Measurements from ENCODE around the gene ATXN1.

The ATXN1 gene

GRCh38 chr6:16761471-16762267 is 409 bp upstream of the ATXN1 start:
- peaks cover 28% of the 10 kb centered on the region for H3K79me2 ChIP-seq (ENCODE audit: insufficient read depth, low read depth)
- H3K9ac ChIP-seq = peak overlapping the region; percentile 75
- H3K4me3 ChIP-seq (IDR thresholded peaks at IDR 0.05; ENCODE audit: insufficient read depth, low read depth, low read length) = no peak overlapping the region
- peak overlapping the region; percentile 49 for H3K4me2 ChIP-seq
- peaks cover 56% of the 10 kb centered on the region for H3K4me1 ChIP-seq (ENCODE audit: low read depth, poor library complexity, severe bottlenecking)
- no peaks in the 10 kb centered on the region for H4K20me1 ChIP-seq (ENCODE audit: insufficient read depth)
- peak overlapping the region; percentile 82 for H3K27ac ChIP-seq
- H3K36me3 ChIP-seq (ENCODE audit: insufficient read depth) = no peaks in the 10 kb centered on the region
- no peak for TF ChIP-seq CTCF (conservative IDR thresholded peaks at IDR 0.05; ENCODE audit: low read depth, low read length)
- H2AFZ ChIP-seq (ENCODE audit: low read depth) = peak overlapping the region; percentile 62
- H3K27me3 ChIP-seq (ENCODE audit: insufficient read depth, low read depth) = no peaks in the 10 kb centered on the region

DNA sequence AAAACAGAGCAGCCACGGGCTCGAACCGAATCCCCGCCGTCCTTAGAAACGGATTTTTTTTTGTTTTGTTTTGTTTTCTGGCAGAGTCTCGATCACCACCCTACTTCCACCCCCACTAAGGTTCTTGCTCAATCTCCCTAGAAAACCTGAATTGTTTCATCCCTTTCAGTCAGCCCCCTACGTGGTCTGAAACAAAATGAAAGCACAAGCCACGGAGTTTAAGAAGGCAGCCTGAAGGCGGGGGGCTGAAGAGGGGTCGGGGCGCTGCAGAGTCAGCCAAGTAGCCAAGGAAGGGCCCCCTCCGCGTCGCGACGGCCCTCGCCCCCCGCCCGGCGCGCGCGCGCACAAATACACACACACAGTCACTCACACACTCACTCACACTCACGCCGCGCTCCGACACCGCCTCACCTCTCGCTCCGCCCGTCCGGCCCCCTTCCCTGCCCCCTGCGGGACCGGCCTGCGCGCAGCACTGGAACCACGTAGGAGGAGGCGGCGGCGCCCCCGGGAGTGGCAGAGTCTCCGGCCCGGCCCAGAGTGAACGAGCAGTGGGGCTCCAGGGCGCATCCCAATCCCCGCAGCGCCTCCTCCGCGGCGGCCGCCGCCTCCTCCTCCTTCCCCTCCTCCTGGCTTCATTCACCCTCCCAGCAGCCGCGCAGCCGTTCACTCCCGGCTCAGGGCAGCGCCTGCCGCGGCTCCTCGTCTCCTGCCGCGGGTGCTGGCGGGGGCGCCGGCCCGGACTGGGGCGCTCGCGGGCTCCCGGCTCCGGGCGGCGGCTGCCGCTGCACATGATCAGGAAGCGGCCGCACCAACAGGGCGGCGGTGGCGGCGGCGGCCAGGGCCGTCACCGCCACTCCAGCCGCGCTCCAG is 1.4 kb downstream of the ATXN1 start:
- H3K4me3 ChIP-seq (IDR thresholded peaks at IDR 0.05; ENCODE audit: insufficient read depth, low read depth, low read length) = no peak overlapping the region
- no peaks in the 10 kb centered on the region for H4K20me1 ChIP-seq (ENCODE audit: insufficient read depth)
- no peak for TF ChIP-seq CTCF (conservative IDR thresholded peaks at IDR 0.05; ENCODE audit: low read depth, low read length)
- peaks cover 44% of the 10 kb centered on the region for H3K4me1 ChIP-seq (ENCODE audit: low read depth, poor library complexity, severe bottlenecking)
- peak overlapping the region; percentile 71 for H3K9ac ChIP-seq
- peak overlapping the region; percentile 84 for H3K27ac ChIP-seq
- H3K79me2 ChIP-seq (ENCODE audit: insufficient read depth, low read depth) = peaks cover 39% of the 10 kb centered on the region
- H3K4me2 ChIP-seq = peak overlapping the region; percentile 85
- H3K27me3 ChIP-seq (ENCODE audit: insufficient read depth, low read depth) = no peaks in the 10 kb centered on the region
- no peaks in the 10 kb centered on the region for H3K36me3 ChIP-seq (ENCODE audit: insufficient read depth)
- peak overlapping the region; percentile 30; the same call in 1 of the 2 replicates for H2AFZ ChIP-seq (ENCODE audit: low read depth)

DNA sequence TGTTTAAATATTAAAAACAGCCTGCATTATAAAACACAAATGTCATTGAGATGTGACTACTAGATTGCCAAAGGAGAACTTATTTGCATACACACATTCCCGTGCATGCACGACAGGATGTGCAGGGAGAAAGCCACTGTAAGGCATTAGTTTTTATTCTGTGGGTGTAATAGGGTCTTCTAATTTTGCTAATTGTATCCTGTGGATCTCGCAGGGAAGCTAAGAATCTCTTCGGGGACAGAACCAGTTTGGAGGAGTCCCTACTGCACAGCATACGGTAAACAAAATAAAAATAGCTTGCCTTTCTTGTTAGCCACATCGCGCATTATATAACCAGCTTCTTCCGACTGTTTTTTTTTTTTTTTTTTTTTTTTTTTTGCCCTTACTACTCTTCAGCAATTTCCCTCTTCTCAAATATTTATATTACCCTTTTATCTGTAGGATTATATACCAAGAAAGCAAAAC is 2.0 kb downstream of the ATXN1 start:
- Histone ChIP-seq H3K27ac (peak overlapping the region; percentile 84), H3K79me2 (ENCODE audit: insufficient read depth, low read depth) (peaks cover 39% of the 10 kb centered on the region), H3K27me3 (ENCODE audit: insufficient read depth, low read depth) (no peaks in the 10 kb centered on the region), H3K4me2 (peak overlapping the region; percentile 85), H4K20me1 (ENCODE audit: insufficient read depth) (no peaks in the 10 kb centered on the region), H3K4me1 (ENCODE audit: low read depth, poor library complexity, severe bottlenecking) (peaks cover 37% of the 10 kb centered on the region), H3K9ac (peak overlapping the region; percentile 71), H2AFZ (ENCODE audit: low read depth) (peak overlapping the region; percentile 30; the same call in 1 of the 2 replicates), H3K4me3 (IDR thresholded peaks at IDR 0.05; ENCODE audit: insufficient read depth, low read depth, low read length) (no peak overlapping the region), H3K36me3 (ENCODE audit: insufficient read depth) (no peaks in the 10 kb centered on the region)
- no peak for TF ChIP-seq CTCF (conservative IDR thresholded peaks at IDR 0.05; ENCODE audit: low read depth, low read length)

DNA sequence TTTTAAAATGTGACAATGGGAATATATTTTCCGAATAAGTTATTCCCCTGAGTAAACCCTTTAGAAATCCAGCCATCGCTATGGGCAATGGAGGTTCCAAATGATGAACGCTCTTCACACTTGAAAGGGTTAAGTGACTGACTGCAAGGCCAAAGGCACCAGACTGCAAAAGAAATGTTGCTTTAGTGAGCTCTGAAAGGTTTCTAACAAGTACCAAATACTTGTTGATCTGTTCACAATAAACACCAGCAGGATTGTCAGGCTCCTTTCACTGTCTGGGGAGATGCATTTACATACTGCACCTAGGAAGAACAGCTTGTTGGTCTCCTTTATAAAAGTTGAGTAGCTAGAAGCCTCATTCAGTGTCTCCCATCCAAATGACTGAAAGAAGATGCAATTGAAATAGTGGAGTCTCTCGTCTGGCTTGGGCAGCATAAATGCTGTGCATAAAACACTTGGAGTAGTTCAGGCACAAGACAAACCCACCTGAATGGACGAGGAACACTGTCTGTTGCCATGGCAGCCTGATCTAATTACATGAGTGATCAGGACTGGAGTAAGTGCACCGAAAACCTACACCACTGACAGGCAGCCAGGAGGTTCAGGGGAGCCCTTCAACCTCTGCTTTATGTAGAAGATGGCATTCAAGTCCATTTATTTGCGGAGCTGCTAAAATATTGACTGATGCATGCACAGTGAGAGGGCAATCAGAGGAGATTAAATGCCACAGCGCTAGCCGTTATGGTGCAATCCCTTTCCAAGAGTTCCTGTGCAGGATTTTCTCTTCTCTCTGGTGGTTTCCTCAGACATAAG is 2.9 kb downstream of the ATXN1 start:
- H3K27ac ChIP-seq = peak overlapping the region; percentile 84; the same call in 1 of the 2 replicates
- H4K20me1 ChIP-seq (ENCODE audit: insufficient read depth) = no peaks in the 10 kb centered on the region
- peaks cover 42% of the 10 kb centered on the region for H3K79me2 ChIP-seq (ENCODE audit: insufficient read depth, low read depth)
- no peaks in the 10 kb centered on the region for H3K27me3 ChIP-seq (ENCODE audit: insufficient read depth, low read depth)
- H3K4me2 ChIP-seq = peak overlapping the region; percentile 85
- peaks cover 29% of the 10 kb centered on the region for H3K4me1 ChIP-seq (ENCODE audit: low read depth, poor library complexity, severe bottlenecking)
- H2AFZ ChIP-seq (ENCODE audit: low read depth) = no peak overlapping the region
- H3K4me3 ChIP-seq (IDR thresholded peaks at IDR 0.05; ENCODE audit: insufficient read depth, low read depth, low read length) = no peak overlapping the region
- H3K9ac ChIP-seq = peak overlapping the region; percentile 71; the same call in 1 of the 2 replicates
- H3K36me3 ChIP-seq (ENCODE audit: insufficient read depth) = no peaks in the 10 kb centered on the region
- TF ChIP-seq CTCF (conservative IDR thresholded peaks at IDR 0.05; ENCODE audit: low read depth, low read length) = no peak

All from KMS-11 (cell line).